HG02642 (cell line): ENCODE measurements around the gene KRTAP5-9.
"Not testable (repeated sequence)": the region's sequence is repeated elsewhere in the genome, so short reads cannot be mapped to it uniquely, and the experiment has no call there.

Source experiments
- ATAC-seq: cut with Tn5 transposase; IDR thresholded peaks from one replicate; pipeline ENCODE4 v1.9.1; 2021; ENCODE audit warnings: mild to moderate bottlenecking; ENCODE audit not compliant: unreplicated experiment, poor library complexity

Gene KRTAP5-9

DNA sequence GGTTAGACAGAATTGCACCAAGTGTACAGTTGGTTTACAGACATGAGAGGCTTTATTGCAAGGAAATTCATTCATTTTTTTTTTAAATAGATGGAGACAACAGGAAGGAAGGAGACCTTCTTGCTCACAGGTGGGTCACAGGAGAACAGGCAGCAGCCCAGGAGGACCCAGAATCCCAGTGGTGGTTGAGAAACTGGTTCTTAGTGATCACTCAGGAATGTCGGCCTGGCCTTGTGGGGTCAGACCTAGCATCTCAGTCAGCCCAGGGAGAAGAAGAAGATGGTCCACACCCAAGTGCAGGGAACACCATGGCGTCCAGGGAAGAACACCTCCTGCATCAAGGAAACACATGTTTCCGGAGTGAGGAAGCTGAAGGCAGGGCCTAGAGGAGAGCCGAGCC is 33.6 kb downstream of the KRTAP5-9 start:
- no peak for ATAC-seq

- ATAC-seq = no peak
Measured at GRCh38 chr11:71582309-71582895, 34.2 kb downstream of the KRTAP5-9 start, which contains the start of gene KRTAP5-11. KRTAP5-11 (minus strand) TSS chr11:71582875; CDS start chr11:71582837, 38 bp downstream.

GRCh38 chr11:71582969-71583368 is 34.7 kb downstream of the KRTAP5-9 start:
- not testable (repeated sequence) for ATAC-seq

DNA sequence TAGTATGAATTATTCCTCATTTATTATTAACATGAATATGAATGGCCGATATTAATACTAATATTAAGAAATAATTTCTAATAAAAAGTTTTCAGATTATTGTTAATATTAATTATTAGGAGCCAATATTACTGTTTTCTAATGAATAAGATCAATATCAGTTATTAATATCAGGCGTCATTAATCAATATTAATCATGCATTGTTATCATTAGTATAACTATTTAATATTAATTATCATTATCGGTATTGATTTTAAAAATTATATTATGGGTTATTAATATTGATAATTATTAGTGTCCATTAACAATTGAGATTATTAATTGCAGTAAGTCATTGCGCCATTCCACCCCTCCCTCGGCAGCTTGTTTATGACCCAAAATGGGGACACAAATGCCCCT is 37.5 kb downstream of the KRTAP5-9 start:
- not testable (repeated sequence) for ATAC-seq

GRCh38 chr11:71588314-71588713 is 40.1 kb downstream of the KRTAP5-9 start:
- not testable (repeated sequence) for ATAC-seq

- ATAC-seq = not testable (repeated sequence)
Measured at GRCh38 chr11:71588822-71589545, 40.8 kb downstream of the KRTAP5-9 start.

DNA sequence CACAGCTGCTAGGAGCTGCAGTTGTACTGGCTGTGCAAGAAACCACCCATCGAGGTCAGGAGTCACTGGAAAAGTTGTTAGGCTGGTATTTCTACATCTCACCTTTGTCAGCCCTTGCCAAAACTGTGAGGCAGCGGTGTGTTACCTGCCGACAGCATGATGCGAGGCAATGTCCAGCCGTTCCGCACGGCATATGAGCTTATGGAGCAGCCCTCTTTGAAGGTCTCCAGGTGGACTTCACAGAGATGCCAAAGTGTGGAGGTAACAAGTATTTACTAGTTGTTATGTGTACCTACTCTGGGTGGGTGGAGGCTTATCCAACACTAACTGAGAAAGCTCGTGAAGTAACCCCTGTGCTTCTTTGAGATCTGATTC is 41.3 kb downstream of the KRTAP5-9 start:
- not testable (repeated sequence) for ATAC-seq
